NB4 (cell line): ENCODE measurements around the gene MGAT3.

Source experiments
- DNase-seq: peaks from one replicate; pipeline ENCODE4 v3.0.0; 2010; ENCODE audit warnings: low read depth
- H3K4me3 ChIP-seq: one replicate; pipeline ENCODE4 v1.5.1; 2011; ENCODE audit warnings: mild to moderate bottlenecking, low read depth, low read length, moderate library complexity
- MAX ChIP-seq: IDR thresholded peaks from 2 replicates; pipeline ENCODE4 v1.6.1; 2011; ENCODE audit warnings: low read depth, low read length
- MYC ChIP-seq: IDR thresholded peaks from 2 replicates; pipeline ENCODE4 v1.6.1; 2011; ENCODE audit warnings: low read depth, low read length
- POLR2A ChIP-seq: IDR thresholded peaks from 2 replicates; pipeline ENCODE4 v1.6.1; 2011; ENCODE audit warnings: mild to moderate bottlenecking; ENCODE audit not compliant: insufficient read length; ENCODE audit errors: extremely low read depth
- TF ChIP-seq, protein P1 (sequence below): IDR thresholded peaks from one replicate; pipeline ENCODE4 v1.5.1; 2012; ENCODE audit warnings: low read depth, low read length

MGAT3 gene

DNA sequence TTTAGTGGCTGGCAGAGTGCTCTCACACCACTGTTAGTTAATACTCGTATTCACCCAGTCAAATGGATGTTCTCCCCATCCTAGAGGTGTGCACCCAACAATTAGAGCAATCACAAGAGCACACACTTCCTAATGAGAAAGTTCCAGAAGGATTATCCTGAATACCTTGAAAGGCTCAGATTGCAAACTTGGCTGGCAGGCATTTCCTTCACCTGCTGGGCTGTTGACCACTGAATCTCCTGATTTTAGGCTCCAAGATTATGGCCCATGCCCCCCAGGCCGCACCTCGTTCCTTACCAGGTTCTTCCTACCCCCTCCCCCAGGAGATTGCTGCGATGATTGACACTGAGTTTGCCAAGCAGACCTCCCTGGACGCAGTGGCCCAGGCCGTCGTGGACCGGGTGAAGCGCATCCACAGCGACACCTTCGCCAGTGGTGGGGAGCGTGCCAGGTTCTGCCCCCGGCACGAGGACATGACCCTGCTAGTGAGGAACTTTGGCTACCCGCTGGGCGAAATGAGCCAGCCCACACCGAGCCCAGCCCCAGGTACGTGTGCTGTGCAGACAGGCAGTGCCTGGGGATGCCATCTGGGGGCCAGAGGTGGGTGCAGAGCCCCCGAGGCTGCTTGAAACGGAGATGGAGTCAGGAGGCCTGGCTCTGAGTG lies 30.3 kb upstream of the MGAT3 start:
- DNase-seq, result no peak
- TF ChIP-seq MYC (no peak), MAX (no peak)
- TF ChIP-seq, protein P1, sequence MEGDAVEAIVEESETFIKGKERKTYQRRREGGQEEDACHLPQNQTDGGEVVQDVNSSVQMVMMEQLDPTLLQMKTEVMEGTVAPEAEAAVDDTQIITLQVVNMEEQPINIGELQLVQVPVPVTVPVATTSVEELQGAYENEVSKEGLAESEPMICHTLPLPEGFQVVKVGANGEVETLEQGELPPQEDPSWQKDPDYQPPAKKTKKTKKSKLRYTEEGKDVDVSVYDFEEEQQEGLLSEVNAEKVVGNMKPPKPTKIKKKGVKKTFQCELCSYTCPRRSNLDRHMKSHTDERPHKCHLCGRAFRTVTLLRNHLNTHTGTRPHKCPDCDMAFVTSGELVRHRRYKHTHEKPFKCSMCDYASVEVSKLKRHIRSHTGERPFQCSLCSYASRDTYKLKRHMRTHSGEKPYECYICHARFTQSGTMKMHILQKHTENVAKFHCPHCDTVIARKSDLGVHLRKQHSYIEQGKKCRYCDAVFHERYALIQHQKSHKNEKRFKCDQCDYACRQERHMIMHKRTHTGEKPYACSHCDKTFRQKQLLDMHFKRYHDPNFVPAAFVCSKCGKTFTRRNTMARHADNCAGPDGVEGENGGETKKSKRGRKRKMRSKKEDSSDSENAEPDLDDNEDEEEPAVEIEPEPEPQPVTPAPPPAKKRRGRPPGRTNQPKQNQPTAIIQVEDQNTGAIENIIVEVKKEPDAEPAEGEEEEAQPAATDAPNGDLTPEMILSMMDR, result no peak
- H3K4me3 ChIP-seq, result no peak overlapping the region

DNA sequence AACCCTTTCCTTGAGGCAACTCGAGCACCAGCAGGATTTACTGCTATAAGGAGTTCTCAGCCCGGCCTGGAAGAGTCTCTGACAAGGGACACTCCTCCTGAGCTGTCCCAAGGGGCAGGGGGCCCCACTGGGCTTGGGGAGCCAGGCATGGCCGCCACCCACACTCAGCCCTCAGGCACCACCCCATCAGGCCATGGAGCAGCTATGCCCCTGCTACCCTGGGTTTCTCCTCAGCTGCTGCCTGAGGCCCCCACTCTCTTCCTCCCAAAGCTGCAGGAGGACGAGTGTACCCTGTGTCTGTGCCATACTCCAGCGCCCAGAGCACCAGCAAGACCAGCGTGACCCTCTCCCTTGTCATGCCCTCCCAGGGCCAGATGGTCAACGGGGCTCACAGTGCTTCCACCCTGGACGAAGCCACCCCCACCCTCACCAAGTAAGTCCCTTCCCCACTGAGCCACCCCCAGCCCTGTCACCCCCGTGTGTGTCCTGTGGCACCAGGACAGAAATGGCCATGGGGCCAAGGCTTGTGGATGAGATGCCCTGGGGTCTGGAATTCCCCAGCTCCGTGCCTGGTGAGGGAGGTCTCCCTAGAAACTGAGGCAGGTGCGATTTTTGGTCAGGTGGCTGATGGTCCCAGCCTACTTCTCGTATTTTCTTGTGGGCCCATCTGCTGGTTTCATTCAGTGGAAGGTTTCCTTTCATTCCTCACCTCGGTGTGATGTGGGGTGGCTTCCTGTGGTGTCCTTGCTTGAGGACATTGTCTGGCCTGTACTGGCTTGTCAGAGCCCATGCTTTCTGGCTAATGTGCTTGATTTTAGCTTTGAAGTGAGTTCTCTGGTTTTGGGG lies 28.8 kb upstream of the MGAT3 start:
- no peak for DNase-seq
- H3K4me3 ChIP-seq, result no peak overlapping the region
- TF ChIP-seq MYC (no peak), POLR2A (no peak), MAX (no peak)
- TF ChIP-seq, protein P1, result no peak

DNA sequence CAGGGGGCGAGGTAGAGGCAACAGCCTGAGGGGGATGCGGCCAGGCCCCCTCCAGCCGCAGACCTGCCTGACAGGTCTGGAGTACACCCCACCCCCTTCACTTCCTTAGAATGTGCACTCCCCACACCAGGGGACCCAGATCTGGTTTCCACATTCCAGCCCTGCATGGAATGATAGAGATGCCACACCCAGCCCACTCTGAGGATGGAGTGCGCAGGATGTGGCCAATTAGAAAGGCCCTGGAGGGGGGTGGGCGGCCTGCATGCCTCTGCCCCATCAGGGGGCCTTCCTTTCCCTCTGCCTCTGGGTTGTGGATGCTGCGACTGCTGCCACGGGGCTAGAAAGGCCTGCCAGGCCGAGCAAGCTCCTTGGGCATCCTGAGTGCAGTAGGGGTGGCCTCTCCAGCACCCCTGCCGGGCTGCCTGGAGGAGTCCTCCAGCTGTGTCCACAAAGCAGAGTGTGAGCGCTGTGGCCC lies 28.2 kb upstream of the MGAT3 start:
- H3K4me3 ChIP-seq, result no peak overlapping the region
- DNase-seq, result no peak
- TF ChIP-seq, protein P1, result no peak
- TF ChIP-seq MYC (no peak), MAX (no peak), POLR2A (no peak)

GRCh38 chr22:39429186-39429585 lies 27.6 kb upstream of the MGAT3 start:
- H3K4me3 ChIP-seq, result no peak overlapping the region
- DNase-seq, result no peak
- TF ChIP-seq MAX (no peak), POLR2A (no peak), MYC (no peak)
- TF ChIP-seq, protein P1, result no peak

GRCh38 chr22:39429916-39430575 lies 26.8 kb upstream of the MGAT3 start:
- no peak for DNase-seq
- no peak overlapping the region for H3K4me3 ChIP-seq
- TF ChIP-seq MAX (no peak), POLR2A (no peak), MYC (no peak)
- TF ChIP-seq, protein P1, result no peak
